ENCODE measurements around the gene CSF3R.
A peak's percentile ranks its signal among the peaks of the same experiment; 100 is the strongest.
"Not testable (repeated sequence)": the region's sequence is repeated elsewhere in the genome, so short reads cannot be mapped to it uniquely, and the experiment has no call there.

The CSF3R gene

DNA sequence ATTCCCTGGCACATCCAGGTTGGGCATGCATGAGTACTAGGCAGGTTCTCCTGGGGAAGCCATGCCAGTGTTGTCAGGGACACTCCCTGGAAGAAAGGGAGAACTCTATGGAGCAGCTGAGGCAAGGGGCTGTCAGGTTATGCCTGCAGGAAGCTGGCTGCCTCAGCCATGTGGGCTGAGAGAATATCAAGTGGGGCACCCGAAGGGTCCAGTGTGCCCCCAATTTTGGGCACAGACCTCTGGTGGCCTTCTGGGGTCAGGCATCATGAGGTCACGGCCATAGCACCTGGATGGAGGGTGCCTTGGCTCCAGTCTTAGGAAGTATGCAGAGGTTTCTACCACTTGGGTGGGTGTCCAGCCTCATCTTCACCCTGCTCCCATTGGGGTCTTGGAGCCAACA lies 2.6 kb downstream of the CSF3R start:
- DNase-seq: no peak

DNA sequence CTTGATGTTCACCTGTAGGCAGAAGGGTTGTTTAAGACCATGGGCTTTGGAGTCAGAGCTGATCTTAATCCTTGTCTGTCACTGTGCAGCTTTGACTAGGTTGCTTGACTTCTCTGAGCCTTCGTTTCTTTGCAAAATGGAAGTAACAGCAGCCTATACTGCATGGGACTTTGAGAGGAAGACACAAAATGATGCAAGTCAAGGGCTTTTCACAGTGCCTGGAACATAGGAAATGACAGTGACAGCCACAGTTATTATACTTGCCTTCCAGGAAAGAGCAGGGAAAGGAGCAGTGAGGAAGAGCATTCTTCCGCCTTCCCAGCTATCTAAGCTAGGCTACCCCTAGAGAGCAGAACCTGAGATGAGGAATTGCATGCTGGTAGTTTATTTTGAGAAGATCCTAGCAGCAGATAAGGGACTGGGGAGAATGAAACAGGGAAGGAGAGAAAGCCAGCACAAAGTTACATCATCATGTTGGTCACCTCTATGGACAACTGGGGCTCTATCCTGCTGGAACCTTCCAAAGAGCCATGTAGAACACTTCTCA lies 3.1 kb downstream of the CSF3R start:
- DNase-seq: no peak

GRCh38 chr1:36477615-36478014 lies 5.1 kb downstream of the CSF3R start:
- DNase-seq: not testable (repeated sequence)

GRCh38 chr1:36476945-36477344 lies 5.8 kb downstream of the CSF3R start:
- DNase-seq: no peak

DNA sequence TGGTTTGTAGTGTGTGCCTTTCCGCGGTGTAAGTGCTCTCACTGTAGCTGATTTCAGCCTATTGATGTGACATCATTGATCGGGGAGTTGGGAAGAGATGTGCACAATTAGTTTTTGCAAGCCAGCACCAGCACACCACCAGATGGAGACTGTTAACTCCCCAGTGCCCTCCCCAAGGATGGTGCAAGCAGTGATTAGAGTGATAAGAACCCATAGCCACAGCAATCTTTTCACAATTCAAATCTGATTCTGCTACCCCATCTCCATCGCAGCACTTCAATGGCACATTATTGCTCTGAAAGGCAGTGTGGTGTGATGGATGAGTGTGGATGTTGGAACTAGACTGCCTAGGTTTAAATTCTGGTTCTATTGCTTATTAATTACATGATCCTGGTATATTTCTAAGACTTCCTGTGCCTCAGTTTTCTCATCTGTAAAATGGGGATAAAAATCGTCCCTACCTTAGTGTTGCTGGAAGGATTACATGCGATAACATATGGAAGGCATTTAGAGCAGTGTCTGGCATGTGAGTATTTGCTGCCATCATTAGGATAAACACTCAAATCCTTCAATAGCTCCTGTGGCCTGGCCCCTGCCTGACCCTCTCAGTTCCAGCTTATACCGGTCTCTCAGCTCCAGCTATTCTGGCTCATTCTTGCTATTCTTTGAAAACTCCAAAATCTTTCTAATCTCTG lies 6.7 kb downstream of the CSF3R start:
- no peak for DNase-seq

- no peak for DNase-seq
These were observed 7.4 kb downstream of the CSF3R start for GRCh38 chr1:36475341-36475740.

DNA sequence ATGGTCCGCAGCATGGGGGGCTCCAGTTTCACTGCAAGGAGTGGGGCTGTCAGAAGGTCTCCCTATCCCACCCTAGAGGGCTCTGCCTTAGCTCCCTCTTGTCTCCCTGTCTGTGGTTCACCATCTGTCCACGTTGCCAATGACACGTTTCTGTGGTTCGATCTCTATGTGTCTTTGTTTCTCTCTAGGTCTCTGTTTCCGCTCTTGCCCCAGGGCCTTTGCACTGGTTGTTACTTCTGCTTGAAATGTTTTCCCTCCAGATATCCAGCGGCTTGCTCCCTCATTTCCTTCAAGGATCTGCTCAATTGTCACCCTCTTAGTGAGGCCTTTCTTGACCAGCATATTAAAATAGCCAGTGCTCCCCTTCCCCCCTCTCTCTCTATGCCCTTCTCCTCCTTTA lies 10.1 kb downstream of the CSF3R start:
- DNase-seq: no peak

DNA sequence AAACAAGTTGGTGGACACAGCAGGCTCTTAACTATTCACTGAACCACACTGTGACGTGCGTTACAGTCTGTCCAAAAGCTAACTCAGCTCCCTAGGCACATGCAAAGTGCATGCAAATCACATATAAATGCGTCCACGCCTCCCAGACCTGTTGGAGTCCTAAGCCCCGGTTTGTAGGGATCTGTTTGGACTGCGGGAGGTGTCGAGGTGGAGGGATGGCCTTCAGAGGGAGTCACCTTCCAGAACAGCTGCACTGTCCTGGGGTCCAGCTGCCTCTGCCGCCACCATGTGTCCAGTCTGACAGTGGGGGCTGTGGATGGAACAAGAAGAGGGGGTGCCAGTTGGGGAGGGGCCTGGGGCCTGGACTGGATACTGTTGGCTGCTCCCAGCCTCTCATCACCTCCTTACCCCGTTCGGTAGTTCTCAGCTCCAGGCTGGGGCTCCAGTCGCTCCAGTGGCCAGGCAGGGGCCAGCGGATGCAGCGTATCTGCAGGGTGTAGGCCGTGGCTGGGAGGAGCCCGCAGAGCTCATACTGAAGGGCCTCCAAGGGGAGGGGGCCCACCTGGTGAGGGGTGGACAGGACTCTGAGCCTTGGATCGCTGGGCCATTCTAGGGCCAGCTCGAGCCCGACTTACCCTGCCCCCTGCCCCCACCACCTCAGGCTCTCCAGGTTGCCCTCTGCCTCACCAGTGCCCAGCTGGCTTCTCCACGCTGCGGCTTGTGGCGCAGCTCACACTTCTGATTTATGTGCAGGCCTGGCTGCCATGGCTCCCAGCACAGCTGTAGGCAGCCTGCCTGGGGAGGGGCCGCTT lies 10.7 kb downstream of the CSF3R start:
- DNase-seq: no peak

DNA sequence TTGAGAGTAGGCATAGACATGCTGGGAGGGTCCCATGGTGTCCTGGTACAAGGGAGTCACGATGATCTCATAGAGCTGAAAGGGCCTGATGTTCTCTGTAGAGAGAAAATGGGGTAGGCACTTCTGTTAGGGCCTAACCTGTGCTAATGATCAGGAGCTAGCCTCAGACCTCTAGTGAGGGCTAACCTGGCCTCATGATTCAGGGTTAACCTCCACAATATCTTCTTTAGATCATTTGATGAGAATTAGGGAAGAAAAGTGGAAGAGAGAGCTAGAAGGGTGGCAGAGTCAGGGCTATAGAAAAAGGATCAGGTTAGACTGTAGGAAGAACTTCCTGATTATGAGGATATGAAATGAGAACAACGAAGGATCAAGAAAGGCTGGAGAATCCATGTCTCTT lies 13.6 kb downstream of the CSF3R start:
- DNase-seq: no peak

- DNase-seq: no peak
These were observed 14.8 kb downstream of the CSF3R start for GRCh38 chr1:36467700-36468455.

- DNase-seq: no peak
These were observed 15.7 kb downstream of the CSF3R start for GRCh38 chr1:36467027-36467410.

DNA sequence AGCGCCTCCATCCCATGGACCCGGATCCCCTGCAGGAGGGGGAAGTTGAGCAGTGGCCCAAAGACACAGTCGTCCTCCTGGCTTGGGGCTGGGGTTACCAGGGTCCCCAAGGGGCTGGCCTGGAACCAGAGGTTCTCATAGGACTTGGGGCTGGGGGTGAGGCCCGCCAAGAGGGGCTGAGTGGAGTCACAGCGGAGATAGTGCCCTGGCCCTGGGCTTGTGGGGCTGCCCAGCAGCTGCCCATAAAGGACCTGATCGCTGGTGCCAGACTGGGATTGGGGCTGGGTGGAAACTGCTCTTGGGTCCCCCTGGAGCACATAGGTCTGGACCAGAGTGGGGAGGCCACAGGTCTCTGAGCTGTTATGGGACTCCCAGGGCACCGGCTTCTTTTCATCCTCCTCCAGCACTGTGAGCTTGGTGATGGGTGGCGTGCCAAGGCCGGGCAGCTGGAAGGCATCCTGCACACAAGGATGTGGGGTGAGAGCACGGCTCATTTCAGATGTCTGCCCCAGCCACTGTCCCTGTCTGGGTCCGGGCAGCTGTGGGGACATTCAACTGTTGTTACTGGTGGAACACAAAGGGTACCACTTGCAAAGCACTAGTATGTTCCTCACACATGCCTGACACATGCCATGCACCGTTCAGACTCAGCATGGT lies 16.2 kb downstream of the CSF3R start:
- no peak for DNase-seq

DNA sequence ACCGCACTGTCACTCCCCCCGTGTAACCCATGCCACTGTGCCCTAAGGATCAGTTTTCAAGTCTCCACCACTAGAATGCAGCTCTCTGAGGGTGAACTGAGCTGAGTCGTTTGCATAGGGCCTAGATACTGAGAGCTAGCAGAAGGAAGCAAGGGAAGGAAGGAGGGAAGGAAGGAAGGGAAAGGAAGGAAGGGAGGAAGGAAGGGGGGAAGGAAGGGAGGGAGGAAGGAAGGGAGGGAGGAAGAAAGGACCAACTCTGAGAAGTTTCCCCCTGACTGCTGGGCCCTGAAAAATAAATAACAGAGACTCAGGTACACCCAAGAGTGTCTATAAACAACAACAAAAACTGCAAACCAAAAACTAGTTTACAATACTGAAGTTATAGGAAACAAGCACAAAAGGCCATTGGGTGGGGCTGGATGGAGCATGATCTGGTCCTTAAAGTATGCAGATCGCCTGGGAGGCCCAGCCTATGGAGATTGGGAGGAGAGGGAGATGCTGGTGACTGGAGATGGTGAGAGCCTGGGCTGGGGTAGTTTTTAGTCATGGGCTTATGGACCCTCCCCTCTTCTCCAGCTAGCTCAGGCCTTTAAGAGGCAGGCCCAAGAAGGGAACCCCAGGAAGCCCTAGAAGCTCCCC lies 16.9 kb downstream of the CSF3R start:
- no peak for DNase-seq

- DNase-seq: no peak
These were observed 17.9 kb downstream of the CSF3R start for GRCh38 chr1:36464605-36465393.

DNA sequence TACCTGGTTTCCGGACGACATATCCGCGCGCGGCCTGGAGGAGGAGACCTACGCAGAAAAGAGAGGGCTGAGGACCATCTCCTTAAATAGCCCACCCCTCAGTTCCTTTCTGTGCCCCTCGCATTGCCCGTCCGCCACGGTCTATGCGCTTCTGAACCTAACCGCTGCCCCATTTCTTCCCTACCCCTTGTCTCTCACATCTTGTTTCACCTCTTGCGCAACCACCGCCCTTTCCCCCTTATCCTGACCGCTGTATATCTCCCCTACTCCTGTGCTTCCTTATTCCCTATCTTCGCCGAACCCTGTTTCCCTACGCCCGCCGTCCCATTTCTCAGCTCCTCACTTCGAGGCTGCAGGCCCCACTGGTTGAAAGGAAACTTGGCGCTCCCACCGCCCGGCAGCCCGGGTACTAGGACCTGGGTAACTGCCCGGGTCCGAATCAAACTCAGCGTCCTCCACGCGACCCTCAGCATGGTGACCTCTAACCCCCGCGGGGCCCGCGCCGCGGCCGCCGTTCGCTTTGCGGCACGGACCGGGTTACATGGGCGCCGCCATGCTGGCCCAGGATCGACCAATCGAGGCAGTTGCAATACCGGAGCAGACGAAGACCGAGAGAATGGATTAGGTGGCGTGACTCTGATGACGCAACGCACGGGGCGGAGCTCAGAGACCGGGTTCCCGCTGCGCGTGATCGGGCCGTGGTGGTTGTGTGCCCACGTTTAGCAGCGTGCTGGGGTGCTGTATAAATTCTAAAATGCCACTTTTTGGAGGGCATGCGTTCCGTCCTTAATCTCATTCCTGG lies 18.7 kb downstream of the CSF3R start, which contains the start of gene MRPS15:
Gene MRPS15, minus strand, starts transcription at position 582 of the 802 bp plus-strand sequence. Its CDS starts 109 bp downstream, at position 473.
- peak; percentile 95 for DNase-seq

- no peak for DNase-seq
These were observed 19.3 kb downstream of the CSF3R start for GRCh38 chr1:36463463-36463802.

GRCh38 chr1:36458910-36459309 lies 23.8 kb downstream of the CSF3R start:
- no peak for DNase-seq

DNA sequence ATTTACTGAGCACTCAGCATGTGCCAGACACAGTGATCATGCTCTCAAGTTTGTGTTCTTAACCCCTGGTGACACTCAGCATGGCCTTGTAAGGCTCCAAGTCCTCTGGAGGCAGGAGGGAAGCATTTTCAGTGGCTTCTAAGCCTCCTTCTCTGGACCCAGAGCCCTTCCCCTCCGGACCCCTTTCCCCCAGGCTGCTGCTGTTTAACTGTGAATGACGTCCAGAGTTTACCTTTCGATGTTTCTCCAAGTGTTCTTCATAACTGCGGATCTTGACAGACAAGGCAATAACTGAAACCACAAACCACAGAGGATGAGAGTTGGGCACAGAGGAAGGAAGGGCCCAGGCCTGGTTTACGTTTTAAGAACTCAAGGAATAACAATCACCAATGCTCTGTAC lies 25.0 kb downstream of the CSF3R start:
- DNase-seq: no peak

DNA sequence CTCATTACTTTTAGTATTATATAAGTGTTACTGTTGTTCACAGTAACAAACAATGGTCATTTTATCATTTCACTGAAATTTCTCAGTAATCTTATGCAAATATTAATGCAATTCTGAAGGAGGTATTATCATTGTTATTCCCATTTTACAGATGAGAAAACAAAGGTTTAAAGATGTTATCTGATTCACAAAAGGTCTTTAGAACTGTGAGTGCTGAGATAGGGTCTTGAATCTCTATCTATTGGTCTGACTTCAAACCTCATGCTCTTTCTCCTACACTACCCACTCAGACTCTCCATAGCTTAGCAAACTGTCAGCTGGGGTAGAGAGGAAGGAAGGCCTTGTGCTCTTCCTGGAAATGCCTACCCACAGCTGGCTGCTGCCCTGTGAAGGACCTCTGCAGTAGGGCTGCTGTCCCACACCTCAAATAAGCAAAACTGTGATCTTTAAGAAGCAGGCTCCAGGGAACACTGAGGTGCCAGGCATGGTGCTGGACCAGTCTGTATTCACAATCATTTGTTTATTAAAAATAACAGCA lies 26.3 kb downstream of the CSF3R start:
- DNase-seq: no peak

DNA sequence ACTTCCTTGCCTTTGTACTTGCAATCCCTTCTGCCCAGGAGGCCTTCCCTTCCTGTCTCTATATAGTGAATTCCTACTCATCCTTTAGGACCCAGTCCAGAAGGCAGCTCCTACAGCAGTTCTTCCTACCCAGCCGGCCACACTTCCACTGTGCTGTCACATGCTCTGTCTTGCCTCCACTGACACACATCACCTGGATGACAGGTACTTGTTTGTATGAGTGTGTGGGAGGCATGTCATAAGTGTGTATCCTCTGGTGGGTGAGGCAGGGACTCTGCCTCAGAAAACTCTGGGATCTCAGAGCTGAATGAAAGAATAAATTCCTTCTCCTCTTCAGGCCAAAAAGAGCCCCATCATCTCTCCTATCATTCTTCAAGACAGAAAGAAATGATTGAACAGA lies 27.3 kb downstream of the CSF3R start:
- DNase-seq: no peak

All from activated T-cell treated with anti-CD3 and anti-CD28 coated beads, Interleukin-2, amount 50 U/mL, for 1 hour (primary cell).